H9 (cell line): ENCODE measurements around the gene HSDL2. TPM values are rescaled to one million over a fixed set of nuclear protein-coding genes. Genes with fewer than 3 reads are reported as not detected.

ENCODE experiments used
- DNase-seq: peaks from one replicate; pipeline ENCODE4 v3.0.0-alpha.2; 2017
- H2AFZ ChIP-seq: one replicate; pipeline ENCODE4 v1.6.1; 2013; ENCODE audit warnings: mild to moderate bottlenecking, low read length, control low read depth, moderate library complexity
- H2AK5ac ChIP-seq: 2 replicates; pipeline ENCODE4 v1.6.1; 2013; ENCODE audit warnings: low read length, control low read depth, mixed read lengths; ENCODE audit not compliant: insufficient read length
- H2BK120ac ChIP-seq: one replicate; pipeline ENCODE4 v1.6.1; 2013; ENCODE audit warnings: low read depth, mild to moderate bottlenecking, low read length, control low read depth, inconsistent platforms; ENCODE audit not compliant: poor library complexity, severe bottlenecking
- H2BK12ac ChIP-seq: 2 replicates; pipeline ENCODE4 v1.6.1; 2013; ENCODE audit warnings: low read length, control low read depth, mixed read lengths, low read depth; ENCODE audit not compliant: insufficient read length
- H2BK15ac ChIP-seq: 2 replicates; pipeline ENCODE4 v1.6.1; 2013; ENCODE audit warnings: low read depth, low read length, control low read depth
- H2BK20ac ChIP-seq: one replicate; pipeline ENCODE4 v1.6.1; 2013; ENCODE audit warnings: low read depth, mild to moderate bottlenecking, low read length, control low read depth, inconsistent platforms; ENCODE audit not compliant: poor library complexity, severe bottlenecking
- H2BK5ac ChIP-seq: 2 replicates; pipeline ENCODE4 v1.6.1; 2013; ENCODE audit warnings: low read length, control low read depth, mixed read lengths; ENCODE audit not compliant: insufficient read length
- H3K14ac ChIP-seq: 2 replicates; pipeline ENCODE4 v1.6.1; 2013; ENCODE audit warnings: low read length, control low read depth; ENCODE audit not compliant: insufficient read depth
- H3K18ac ChIP-seq: 2 replicates; pipeline ENCODE4 v1.6.1; 2013; ENCODE audit warnings: low read depth, mild to moderate bottlenecking, mixed read lengths, low read length, control low read depth; ENCODE audit not compliant: insufficient read length
- H3K23ac ChIP-seq: 2 replicates; pipeline ENCODE4 v1.6.1; 2013; ENCODE audit warnings: low read length, control low read depth, mixed read lengths, low read depth; ENCODE audit not compliant: insufficient read length
- H3K23me2 ChIP-seq: 2 replicates; pipeline ENCODE4 v1.6.1; 2013; ENCODE audit warnings: low read depth, mild to moderate bottlenecking, mixed read lengths, low read length, control low read depth; ENCODE audit not compliant: insufficient read length, poor library complexity, severe bottlenecking
- H3K27ac ChIP-seq: 2 replicates; pipeline ENCODE4 v1.5.1; 2013; ENCODE audit warnings: low read length, control low read depth, mixed read lengths, low read depth; ENCODE audit not compliant: insufficient read length
- H3K27me3 ChIP-seq: 2 replicates; pipeline ENCODE4 v1.6.1; 2013; ENCODE audit warnings: low read length, control low read depth, inconsistent platforms; ENCODE audit not compliant: insufficient read depth
- H3K4ac ChIP-seq: 2 replicates; pipeline ENCODE4 v1.6.1; 2013; ENCODE audit warnings: low read depth, mild to moderate bottlenecking, control low read depth, inconsistent platforms, low read length, moderate library complexity
- H3K4me1 ChIP-seq: 2 replicates; pipeline ENCODE4 v1.6.1; 2013; ENCODE audit warnings: low read length, control low read depth, inconsistent platforms; ENCODE audit not compliant: insufficient read depth
- H3K4me2 ChIP-seq: 2 replicates; pipeline ENCODE4 v1.6.1; 2013; ENCODE audit warnings: low read length, control low read depth, mixed read lengths; ENCODE audit not compliant: insufficient read length, insufficient read depth
- H3K56ac ChIP-seq: 2 replicates; pipeline ENCODE4 v1.6.1; 2013; ENCODE audit warnings: low read depth, mild to moderate bottlenecking, mixed read lengths, low read length, control low read depth; ENCODE audit not compliant: insufficient read length
- H3K79me1 ChIP-seq: 2 replicates; pipeline ENCODE4 v1.6.1; 2013; ENCODE audit warnings: low read depth, mild to moderate bottlenecking, moderate library complexity, low read length, control low read depth, inconsistent platforms; ENCODE audit not compliant: insufficient read depth, poor library complexity, severe bottlenecking
- H3K79me2 ChIP-seq: 2 replicates; pipeline ENCODE4 v1.6.1; 2013; ENCODE audit warnings: low read length, control low read depth, inconsistent platforms; ENCODE audit not compliant: insufficient read depth
- H3K9ac ChIP-seq: 2 replicates; pipeline ENCODE4 v1.6.1; 2013; ENCODE audit warnings: low read length, control low read depth, mixed read lengths; ENCODE audit not compliant: insufficient read length; ENCODE audit errors: extremely low read depth
- H3K9me3 ChIP-seq: one replicate; pipeline ENCODE4 v1.6.1; 2013; ENCODE audit warnings: low read depth, low read length, inconsistent platforms; ENCODE audit not compliant: control insufficient read depth
- H3T11ph ChIP-seq: one replicate; pipeline ENCODE4 v1.6.1; 2013; ENCODE audit warnings: mild to moderate bottlenecking, low read length, control low read depth, inconsistent platforms
- H4K20me1 ChIP-seq: one replicate; pipeline ENCODE4 v1.6.1; 2013; ENCODE audit not compliant: control insufficient read depth, insufficient read length, insufficient read depth
- H4K5ac ChIP-seq: 2 replicates; pipeline ENCODE4 v1.6.1; 2013; ENCODE audit warnings: low read depth, mild to moderate bottlenecking, mixed read lengths, low read length, control low read depth; ENCODE audit not compliant: insufficient read length
- H4K8ac ChIP-seq: replicated peaks from 2 replicates; pipeline ENCODE4 v1.6.1; 2013; ENCODE audit warnings: low read length, control low read depth, mixed read lengths, low read depth; ENCODE audit not compliant: insufficient read length
- H4K91ac ChIP-seq: 2 replicates; pipeline ENCODE4 v1.6.1; 2013; ENCODE audit warnings: low read depth, mild to moderate bottlenecking, moderate library complexity, mixed read lengths, low read length, control low read depth; ENCODE audit not compliant: insufficient read length
- H3K27ac Mint-ChIP-seq, 3 experiments: 2 replicates in 2 of 3; 3 replicates in 1 of 3; pipeline ENCODE4 v1.8.0; 2020 to 2021; ENCODE audit warnings: mixed read lengths in 3 of 3, mild to moderate bottlenecking in 1 of 3, moderate library complexity in 1 of 3
- H3K27me3 Mint-ChIP-seq: 2 replicates; pipeline ENCODE4 v1.8.0; 2021; ENCODE audit warnings: low read depth, mild to moderate bottlenecking, moderate library complexity, mixed read lengths
- H3K36me3 Mint-ChIP-seq, 3 experiments: 2 replicates in 2 of 3; 3 replicates in 1 of 3; pipeline ENCODE4 v1.8.0; 2020 to 2021; ENCODE audit warnings: low read depth in 3 of 3, mixed read lengths in 3 of 3; ENCODE audit not compliant: insufficient read depth in 1 of 3
- H3K4me1 Mint-ChIP-seq, 2 experiments: 2 replicates each; pipeline ENCODE4 v1.8.0; 2020; ENCODE audit warnings: mixed read lengths in 2 of 2
- H3K4me3 Mint-ChIP-seq, 2 experiments: 2 replicates in 1 of 2; 3 replicates in 1 of 2; pipeline ENCODE4 v1.8.0; 2020 to 2021; ENCODE audit warnings: mild to moderate bottlenecking in 2 of 2, mixed read lengths in 2 of 2, moderate library complexity in 1 of 2
- H3K9me3 Mint-ChIP-seq, 2 experiments: 2 replicates in 1 of 2; 3 replicates in 1 of 2; pipeline ENCODE4 v1.8.0; 2020; ENCODE audit warnings: mild to moderate bottlenecking in 2 of 2, mixed read lengths in 2 of 2, moderate library complexity in 1 of 2
- CTCF ChIP-seq: fragments of 200-600 bp; sonication (generic); conservative IDR thresholded peaks from 3 replicates; pipeline ENCODE4 v1.8.0; 2021; ENCODE audit warnings: antibody characterized with exemption, mild to moderate bottlenecking
- WGBS: extraction: QIAGEN DNeasy Blood & Tissue Kit; methylation state at CpG from one replicate; pipeline ENCODE4 v1.1.7; 2013; ENCODE audit warnings: missing lambda C conversion rate, low lambda C conversion rate, mixed read lengths; ENCODE audit not compliant: insufficient read length; ENCODE audit errors: extremely low coverage; 5-methylcytosine and 5-hydroxymethylcytosine counted together
- total RNA-seq: library from RNA; stranded (reverse); gene quantifications from 2 replicates; pipeline ENCODE4 v1.2.1, GENCODE V29; 2021

HSDL2 gene
- total RNA-seq, 1 experiment from 2014 or later: 16.6 TPM

- Histone ChIP-seq H4K5ac (no peak overlapping the region), H2BK12ac (peak overlapping the region; percentile 82), H3K23me2 (peaks cover 3% of the 10 kb centered on the region), H2BK120ac (no peak overlapping the region), H4K91ac (no peak overlapping the region), H2BK5ac (no peak overlapping the region), H3K9me3 (no peaks in the 10 kb centered on the region), H3K14ac (no peak overlapping the region), H4K20me1 (no peaks in the 10 kb centered on the region), H3K27me3 (no peaks in the 10 kb centered on the region), H3K9ac (no peak overlapping the region), H3K27ac (no peak overlapping the region), H3K56ac (peak overlapping the region; percentile 94), H2BK20ac (no peak overlapping the region), H3T11ph (no peak overlapping the region), H3K23ac (no peak overlapping the region), H3K79me1 (no peaks in the 10 kb centered on the region), H3K79me2 (no peaks in the 10 kb centered on the region), H3K4me1 (peaks cover 6% of the 10 kb centered on the region; the same call in 1 of the 2 replicates), H2AK5ac (no peak overlapping the region), H4K8ac (no peak overlapping the region), H2BK15ac (0 out of 2 replicates have a peak overlapping the region, but pooled peaks have one; percentile 68), H3K18ac (no peak overlapping the region), H3K4me2 (no peak overlapping the region), H2AFZ (no peak overlapping the region), H3K4ac (no peak overlapping the region)
- Mint-ChIP-seq H3K27ac (no peak overlapping the region; a peak in 1 of 7 replicates), H3K4me3 (no peak overlapping the region), H3K9me3 (peaks cover 3% of the 10 kb centered on the region in 2 experiments; a peak in 2 of 5 replicates), H3K36me3 (no peaks in the 10 kb centered on the region), H3K27me3 (no peaks in the 10 kb centered on the region), H3K4me1 (peaks cover 10 to 14% of the 10 kb centered on the region in 2 experiments)
- WGBS: no CpG with 5 or more reads among the region's 3 CpGs
- no peak for TF ChIP-seq CTCF
- DNase-seq: no peak
Measured at GRCh38 chr9:112338561-112338960, 41.3 kb upstream of the HSDL2 start.
